NCI-H446 treated with DMSO at 0.1 percent for 48 hours (cell line): ENCODE data around the gene ZMYM4.
A peak's percentile ranks its signal among the peaks of the same experiment; 100 is the strongest.
"Not testable (repeated sequence)": the region's sequence is repeated elsewhere in the genome, so short reads cannot be mapped to it uniquely, and the experiment has no call there.

Experiments
- DNase-seq: peaks from one replicate; lab custom pipeline; 2025; lab: John Stamatoyannopoulos, UW

Gene ZMYM4

DNA sequence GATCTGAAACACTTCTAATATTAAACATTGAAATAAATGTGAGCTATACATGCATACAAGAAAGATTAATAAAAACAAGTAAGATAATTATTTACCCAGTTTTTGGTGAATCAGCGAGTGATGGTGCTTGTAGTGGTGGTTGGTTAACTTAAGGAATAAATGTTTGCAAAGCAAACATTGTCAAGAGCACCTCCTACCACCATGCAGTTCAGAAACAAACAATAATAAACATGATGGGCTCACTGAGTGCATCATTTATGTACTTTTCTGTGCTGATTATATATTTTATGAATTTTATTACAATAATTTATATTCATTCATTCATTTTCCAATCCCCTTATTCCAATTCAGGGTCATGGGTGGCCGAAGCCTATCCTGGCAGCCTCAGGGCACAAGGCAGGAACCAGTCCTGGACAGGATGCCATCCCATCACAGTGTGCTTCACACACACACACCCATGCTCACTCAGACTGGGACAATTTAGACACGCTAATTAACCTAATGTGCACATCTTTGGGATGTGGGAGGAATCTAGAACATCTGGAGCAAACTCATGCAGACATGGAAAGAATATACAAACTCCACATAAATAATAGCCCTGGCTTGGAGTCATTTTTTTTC, 57.8 kb downstream of the ZMYM4 start:
- no peak for DNase-seq

DNA sequence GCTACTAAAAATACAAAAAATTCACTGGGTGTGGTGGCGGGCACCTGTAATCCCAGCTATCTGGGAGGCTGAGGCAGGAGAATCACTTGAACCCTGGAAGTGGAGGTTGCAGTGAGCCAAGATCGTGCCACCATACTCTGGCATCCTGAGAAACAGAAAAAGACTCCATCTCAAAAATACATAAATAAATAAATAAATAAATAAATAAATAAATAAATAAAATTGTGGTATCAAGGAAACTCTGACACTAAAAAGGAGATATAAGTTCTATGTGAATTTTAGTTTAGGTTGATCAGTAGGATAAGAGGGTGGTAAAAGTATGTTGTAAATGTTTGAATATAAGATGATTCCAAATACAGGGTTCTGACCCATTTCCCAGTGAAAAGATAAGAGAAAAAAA, 63.1 kb downstream of the ZMYM4 start:
- not testable (repeated sequence) for DNase-seq

- DNase-seq, result no peak
Observed at GRCh38 chr1:35334485-35334884, 66.0 kb downstream of the ZMYM4 start.

GRCh38 chr1:35340519-35340918, 72.0 kb downstream of the ZMYM4 start:
- no peak for DNase-seq

DNA sequence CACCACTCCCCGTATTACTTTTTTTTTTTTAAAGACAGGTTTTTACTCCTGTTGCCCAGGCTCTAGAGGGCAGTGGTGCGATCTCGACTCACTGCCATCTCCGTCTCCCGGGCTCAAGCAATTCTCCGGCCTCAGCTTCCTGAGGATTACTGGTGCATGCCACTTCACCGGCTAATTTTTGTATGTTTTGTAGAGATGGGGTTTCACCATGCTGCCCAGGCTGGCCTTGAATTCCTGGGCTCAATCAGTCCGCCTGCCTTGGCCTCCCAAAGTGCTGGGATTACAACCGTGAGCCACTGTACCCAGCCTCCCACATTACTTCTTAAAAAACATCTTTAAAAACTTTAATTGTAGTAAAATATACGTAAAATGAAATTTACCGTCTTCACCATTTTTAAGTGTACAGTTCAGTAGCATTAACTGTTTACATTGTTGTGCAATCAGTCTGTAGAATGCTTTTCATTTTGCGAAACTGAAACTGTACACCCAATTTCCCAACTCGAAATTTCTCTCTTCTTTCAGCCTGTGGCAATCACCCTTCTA, 77.0 kb downstream of the ZMYM4 start:
- no peak for DNase-seq

GRCh38 chr1:35350872-35351271, 82.4 kb downstream of the ZMYM4 start:
- DNase-seq, result no peak

- no peak for DNase-seq
Observed at GRCh38 chr1:35359995-35360394, 91.5 kb downstream of the ZMYM4 start.

DNA sequence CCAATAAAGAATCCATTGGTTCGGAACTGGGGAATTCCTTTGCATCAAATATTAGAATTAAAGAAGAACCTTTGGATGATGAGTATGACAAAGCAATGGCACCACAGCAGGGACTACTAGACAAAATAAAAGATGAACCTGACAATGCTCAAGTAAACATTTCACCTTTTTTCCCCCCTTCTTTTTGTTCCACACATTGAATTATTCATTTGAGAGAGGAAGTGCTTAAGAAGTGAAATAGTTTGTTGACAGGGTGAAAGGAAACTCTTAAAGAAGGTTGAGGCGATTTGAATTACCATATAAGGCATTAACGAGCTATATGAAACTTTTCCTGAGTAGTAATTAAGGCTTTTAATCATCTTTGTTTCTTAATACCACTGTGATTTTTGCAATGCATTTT, 93.1 kb downstream of the ZMYM4 start:
- no peak for DNase-seq

- no peak for DNase-seq
Observed at GRCh38 chr1:35364741-35365140, 96.2 kb downstream of the ZMYM4 start.

DNA sequence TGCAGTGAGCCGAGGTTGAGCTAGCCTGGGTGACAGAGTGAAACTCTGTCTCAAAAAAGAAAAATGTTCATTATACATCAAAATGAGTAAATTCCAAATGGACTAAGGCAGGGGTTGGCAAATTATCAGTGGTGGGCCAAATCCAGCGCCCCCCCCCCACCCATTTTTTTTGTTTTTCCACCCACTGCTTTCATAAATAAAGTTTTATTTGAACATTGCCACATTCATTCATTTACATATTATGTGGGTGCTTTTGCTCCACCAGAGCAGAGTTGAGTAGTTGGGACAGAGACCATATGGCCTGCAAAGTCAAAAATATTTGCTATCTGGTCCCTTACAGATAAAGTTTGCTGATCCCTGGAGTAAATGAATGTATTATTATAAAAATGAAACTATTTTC, 99.4 kb downstream of the ZMYM4 start:
- DNase-seq, result no peak

DNA sequence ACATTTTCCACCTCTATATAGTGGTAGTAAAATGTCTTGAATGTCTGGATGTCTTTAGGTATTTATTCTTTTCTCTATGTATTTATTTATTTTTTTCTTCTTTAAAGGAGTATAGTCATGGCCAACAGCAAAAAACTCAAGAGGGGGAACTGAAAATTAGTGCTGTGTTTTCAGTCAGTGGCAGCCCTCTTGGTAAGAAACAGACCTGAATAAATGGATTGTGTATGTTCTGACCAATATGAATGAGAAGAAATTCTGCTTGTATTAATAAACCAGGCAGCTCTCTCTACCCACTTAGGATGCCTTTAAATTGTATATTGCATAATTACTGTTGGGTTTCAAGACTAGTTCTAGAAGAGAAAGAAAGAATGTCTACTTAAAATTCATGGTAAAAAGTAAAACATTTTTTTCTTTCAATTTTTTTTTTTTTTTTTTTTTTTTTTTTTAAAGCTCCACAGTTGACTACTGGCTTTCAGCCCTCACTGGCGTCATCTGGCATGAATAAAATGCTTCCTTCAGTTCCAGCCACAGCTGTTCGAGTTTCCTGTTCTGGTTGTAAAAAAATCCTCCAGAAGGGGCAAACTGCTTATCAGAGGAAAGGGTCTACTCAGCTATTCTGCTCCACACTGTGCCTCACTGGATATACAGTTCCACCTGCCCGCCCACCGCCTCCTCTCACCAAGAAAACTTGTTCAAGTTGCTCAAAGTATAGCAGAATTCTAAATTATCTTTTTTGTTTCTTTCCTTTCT, 101.6 kb downstream of the ZMYM4 start:
- DNase-seq, result peak; percentile 52

DNA sequence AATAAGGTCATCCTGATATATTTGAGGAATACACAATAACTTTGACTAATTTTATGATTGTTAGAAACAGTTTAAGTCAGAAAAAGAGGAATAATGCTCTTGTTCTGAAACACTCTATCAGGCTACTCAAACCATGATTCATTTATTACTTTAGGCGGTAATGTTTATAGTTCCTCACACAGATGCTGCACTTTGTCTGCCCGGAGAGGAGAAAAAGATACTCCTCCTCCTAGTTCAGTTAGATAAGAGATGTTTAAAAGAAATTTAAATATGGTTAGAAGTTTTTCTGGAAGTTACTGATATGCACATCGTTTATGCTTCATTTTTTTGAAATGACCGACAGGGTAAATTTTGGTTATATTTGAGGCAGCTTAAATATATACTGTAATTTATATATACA, 103.0 kb downstream of the ZMYM4 start:
- no peak for DNase-seq

DNA sequence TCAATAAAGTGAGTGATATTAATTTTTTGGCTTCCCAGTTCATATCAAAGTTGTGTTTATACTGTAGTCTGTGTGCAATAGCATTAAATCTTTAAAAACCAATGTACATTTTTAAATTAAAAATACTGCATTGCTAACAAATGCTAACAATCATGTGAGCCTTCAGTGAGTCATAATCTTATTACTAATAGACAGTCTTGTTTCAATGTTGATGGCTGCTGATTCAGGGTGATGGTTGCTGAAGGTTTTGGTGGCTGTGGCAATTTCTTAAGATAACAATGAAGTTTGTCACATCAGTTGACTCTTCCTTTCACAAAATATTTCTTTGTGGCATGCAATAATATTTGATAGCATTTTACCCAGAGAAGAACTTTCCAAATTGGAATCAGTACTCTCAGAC, 109.0 kb downstream of the ZMYM4 start:
- DNase-seq, result no peak

- DNase-seq, result no peak
Observed at GRCh38 chr1:35379317-35380000, 111.0 kb downstream of the ZMYM4 start.

GRCh38 chr1:35380111-35380510, 111.6 kb downstream of the ZMYM4 start:
- DNase-seq, result not testable (repeated sequence)

DNA sequence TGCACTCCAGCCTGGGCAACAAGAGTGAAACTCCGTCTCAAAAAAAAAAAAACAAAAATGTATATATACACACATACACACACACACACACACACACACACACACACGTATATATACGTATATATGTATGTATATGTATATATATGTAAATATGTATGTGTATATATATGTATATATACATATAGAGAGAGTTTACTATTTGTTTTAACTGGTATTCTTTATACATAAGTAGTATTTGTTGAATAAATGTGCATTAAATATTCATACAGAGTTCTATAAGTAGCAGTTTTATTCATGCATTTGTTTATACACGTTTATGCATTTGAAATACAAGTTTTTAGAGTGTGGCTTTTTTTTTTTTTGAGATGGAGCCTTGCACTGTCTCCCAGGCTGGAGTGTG, 113.6 kb downstream of the ZMYM4 start:
- DNase-seq, result no peak

DNA sequence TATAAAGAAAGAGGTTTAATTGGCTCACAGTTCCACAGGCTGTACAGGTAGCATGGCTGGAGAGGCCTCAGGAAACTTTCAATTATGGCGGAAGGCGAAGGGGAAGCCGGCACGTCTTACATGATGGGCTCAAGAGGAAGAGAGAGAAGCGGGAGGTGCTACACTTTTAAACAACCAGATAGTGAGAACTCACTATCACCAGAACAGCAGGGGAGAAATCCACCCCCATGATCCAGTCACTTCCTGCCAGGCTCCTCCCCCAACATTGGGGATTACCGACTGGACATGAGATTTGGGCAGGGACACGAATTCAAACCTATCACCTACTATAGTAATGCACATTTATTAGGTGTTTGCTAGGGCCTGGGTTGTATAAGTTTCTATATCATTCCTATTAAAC, 117.8 kb downstream of the ZMYM4 start:
- no peak for DNase-seq

DNA sequence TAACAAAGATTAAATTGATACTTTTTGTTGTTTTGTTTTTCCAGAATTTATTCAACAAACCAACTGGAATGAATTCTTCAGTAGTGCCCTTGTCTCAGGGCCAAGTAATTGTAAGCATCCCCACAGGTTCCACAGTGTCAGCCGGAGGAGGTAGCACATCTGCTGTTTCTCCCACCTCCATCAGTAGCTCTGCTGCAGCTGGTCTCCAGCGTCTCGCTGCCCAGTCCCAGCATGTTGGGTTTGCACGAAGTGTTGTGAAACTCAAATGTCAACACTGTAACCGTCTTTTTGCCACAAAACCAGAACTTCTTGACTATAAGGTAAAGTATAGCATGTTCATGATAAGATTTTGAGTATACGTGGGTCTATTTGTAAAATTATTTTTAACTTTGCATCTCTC, 118.5 kb downstream of the ZMYM4 start:
- no peak for DNase-seq

DNA sequence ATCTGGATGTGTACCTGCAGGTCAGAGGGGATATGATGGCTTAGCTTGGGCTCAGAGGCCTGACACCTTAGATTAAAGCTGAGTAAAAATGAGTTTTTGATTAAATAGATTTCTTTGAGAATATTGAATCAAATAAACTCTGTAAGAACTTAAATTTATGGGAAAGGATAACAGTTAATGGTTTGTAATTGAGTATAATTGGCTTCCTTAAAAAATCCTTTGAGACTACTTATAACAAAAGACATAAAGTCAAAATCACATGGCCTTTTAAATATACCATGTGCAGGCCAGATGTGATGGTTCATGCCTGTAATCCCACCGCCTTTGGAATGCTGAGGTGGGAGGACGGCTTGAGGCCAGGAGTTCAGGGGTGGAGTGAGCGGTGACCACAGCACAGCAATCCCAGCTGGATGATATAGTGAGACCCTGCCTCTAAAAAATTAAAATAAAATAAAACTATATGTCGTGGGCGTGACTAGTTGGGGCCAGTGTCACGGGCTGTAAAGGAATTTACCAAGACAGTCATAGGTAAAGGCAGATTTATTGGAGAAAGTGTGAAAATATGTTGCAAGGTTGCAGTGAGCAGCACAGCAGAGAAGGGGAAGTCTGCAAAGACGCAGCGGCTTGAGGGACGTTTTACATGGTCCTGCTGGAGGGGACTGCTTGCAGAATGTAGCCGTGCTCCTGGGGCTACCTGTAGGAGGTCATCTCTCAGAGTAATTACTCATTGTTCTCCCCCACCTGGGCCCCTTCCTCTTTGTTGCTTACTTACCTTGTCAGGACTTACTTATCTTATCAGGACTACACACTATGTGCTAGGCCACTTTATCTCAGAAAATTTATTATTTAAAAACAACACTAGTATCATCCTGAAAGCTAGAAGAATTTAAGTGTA, 122.3 kb downstream of the ZMYM4 start:
- no peak for DNase-seq

- DNase-seq, result no peak
Observed at GRCh38 chr1:35394386-35394785, 125.9 kb downstream of the ZMYM4 start.

DNA sequence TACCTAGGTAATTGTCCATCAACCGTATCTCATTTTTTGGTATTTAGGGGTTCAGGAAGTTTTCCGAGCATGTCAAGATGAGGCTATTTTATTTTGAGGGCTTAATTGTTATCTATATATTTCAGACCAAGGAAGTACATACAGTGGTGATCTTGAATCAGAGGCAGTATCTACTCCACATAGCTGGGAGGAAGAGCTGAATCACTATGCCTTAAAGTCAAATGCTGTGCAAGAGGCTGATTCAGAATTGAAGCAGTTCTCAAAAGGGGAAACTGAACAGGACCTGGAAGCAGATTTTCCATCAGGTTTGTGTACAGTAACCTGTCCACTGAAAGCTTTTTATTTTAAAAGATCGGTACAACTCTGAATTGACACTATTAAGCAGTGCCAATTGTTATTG, 130.2 kb downstream of the ZMYM4 start:
- no peak for DNase-seq

- no peak for DNase-seq
Observed at GRCh38 chr1:35401049-35401448, 132.5 kb downstream of the ZMYM4 start.
